Skeletal muscle satellite cell (primary cell): ENCODE data around the gene NLGN2.
A peak's percentile ranks its signal among the peaks of the same experiment; 100 is the strongest.

Source experiments
- H3K27me3 ChIP-seq: 2 replicates; pipeline ENCODE4 v1.7.0; 2013; ENCODE audit warnings: low read length; ENCODE audit not compliant: control insufficient read depth, insufficient read depth
- H3K36me3 ChIP-seq: 2 replicates; pipeline ENCODE4 v1.7.0; 2013; ENCODE audit warnings: mild to moderate bottlenecking, control low read depth, low read length; ENCODE audit not compliant: insufficient read depth
- H3K4me1 ChIP-seq: 2 replicates; pipeline ENCODE4 v1.7.0; 2013; ENCODE audit warnings: low read length; ENCODE audit not compliant: control insufficient read depth, insufficient read depth
- H3K4me2 ChIP-seq: 2 replicates; pipeline ENCODE4 v1.7.0; 2013; ENCODE audit warnings: mild to moderate bottlenecking, low read length
- H3K4me3 ChIP-seq: 2 replicates; pipeline ENCODE4 v1.7.0; 2013; ENCODE audit warnings: low read length
- H3K9ac ChIP-seq: 2 replicates; pipeline ENCODE4 v1.7.0; 2013; ENCODE audit warnings: mild to moderate bottlenecking, low read depth, low read length, moderate library complexity
- H3K9me3 ChIP-seq: replicated peaks from 2 replicates; pipeline ENCODE4 v1.7.0; 2013; ENCODE audit warnings: mild to moderate bottlenecking, control low read depth, low read length

The NLGN2 gene

GRCh38 chr17:7464081-7464480 is 56.4 kb downstream of the NLGN2 start:
- peaks cover 36% of the 10 kb centered on the region for H3K36me3 ChIP-seq
- no peaks in the 10 kb centered on the region for H3K27me3 ChIP-seq
- no peaks in the 10 kb centered on the region for H3K9me3 ChIP-seq
- peaks cover 18% of the 10 kb centered on the region for H3K4me1 ChIP-seq
- no peak overlapping the region for H3K9ac ChIP-seq
- H3K4me2 ChIP-seq, result no peak overlapping the region
- no peak overlapping the region for H3K4me3 ChIP-seq

GRCh38 chr17:7465597-7466275 is 58.1 kb downstream of the NLGN2 start:
- peaks cover 18% of the 10 kb centered on the region for H3K4me1 ChIP-seq
- no peaks in the 10 kb centered on the region for H3K9me3 ChIP-seq
- no peak overlapping the region for H3K4me3 ChIP-seq
- no peaks in the 10 kb centered on the region for H3K27me3 ChIP-seq
- H3K9ac ChIP-seq, result peak overlapping the region; percentile 51
- H3K36me3 ChIP-seq, result peaks cover 36% of the 10 kb centered on the region
- no peak overlapping the region for H3K4me2 ChIP-seq

DNA sequence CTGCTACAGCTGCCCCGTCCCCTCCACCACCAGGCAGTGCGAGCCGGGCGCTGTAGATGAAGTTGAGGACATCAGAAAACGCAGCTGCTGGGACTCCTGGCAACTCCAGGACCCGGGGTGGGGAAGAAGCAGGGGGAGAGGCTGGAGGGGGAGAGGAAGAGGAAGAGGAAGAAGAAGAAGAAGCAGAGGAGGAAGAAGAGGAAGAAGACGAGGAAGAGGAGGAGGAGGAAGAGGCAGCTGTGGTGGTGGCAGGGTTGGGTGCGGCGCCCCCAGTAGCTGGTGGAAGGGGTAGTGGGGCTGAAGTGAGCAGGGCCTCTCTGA is 58.6 kb downstream of the NLGN2 start:
- H3K4me2 ChIP-seq, result peak overlapping the region; percentile 65
- H3K36me3 ChIP-seq, result peaks cover 36% of the 10 kb centered on the region
- H3K27me3 ChIP-seq, result no peaks in the 10 kb centered on the region
- H3K4me1 ChIP-seq, result peaks cover 18% of the 10 kb centered on the region
- no peaks in the 10 kb centered on the region for H3K9me3 ChIP-seq
- peak overlapping the region; percentile 51 for H3K9ac ChIP-seq
- peak overlapping the region; percentile 54 for H3K4me3 ChIP-seq

- Histone ChIP-seq H3K9ac (peak overlapping the region; percentile 51), H3K4me1 (peaks cover 18% of the 10 kb centered on the region), H3K4me2 (peak overlapping the region; percentile 65), H3K4me3 (peak overlapping the region; percentile 54), H3K36me3 (peaks cover 36% of the 10 kb centered on the region), H3K9me3 (no peaks in the 10 kb centered on the region), H3K27me3 (no peaks in the 10 kb centered on the region)
Observed at GRCh38 chr17:7466639-7467341, 59.1 kb downstream of the NLGN2 start.

GRCh38 chr17:7467498-7467897 is 59.9 kb downstream of the NLGN2 start:
- H3K36me3 ChIP-seq, result peaks cover 29% of the 10 kb centered on the region
- no peaks in the 10 kb centered on the region for H3K9me3 ChIP-seq
- no peak overlapping the region for H3K4me2 ChIP-seq
- H3K9ac ChIP-seq, result no peak overlapping the region
- H3K4me1 ChIP-seq, result peaks cover 18% of the 10 kb centered on the region
- no peaks in the 10 kb centered on the region for H3K27me3 ChIP-seq
- no peak overlapping the region for H3K4me3 ChIP-seq

DNA sequence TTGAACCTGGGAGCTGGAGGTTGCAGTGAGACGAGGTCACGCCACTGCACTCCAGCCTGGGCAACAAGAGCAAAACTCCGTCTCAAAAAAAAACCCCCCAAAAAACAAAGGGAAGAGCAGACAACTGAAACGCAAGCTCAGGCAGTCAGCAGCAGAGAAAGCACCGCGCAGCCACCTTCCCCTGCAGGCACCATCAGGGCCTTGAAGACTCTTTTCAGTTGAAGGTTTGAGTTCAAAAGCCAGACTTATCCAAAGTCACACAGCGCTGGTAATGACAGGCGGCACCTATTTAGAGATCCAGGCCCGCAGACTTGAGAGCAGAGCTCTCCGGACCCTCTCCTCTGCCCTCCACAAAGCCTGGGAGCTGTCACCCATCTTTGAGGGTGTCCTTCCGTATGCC is 60.6 kb downstream of the NLGN2 start:
- H3K36me3 ChIP-seq, result peaks cover 21% of the 10 kb centered on the region
- H3K9ac ChIP-seq, result no peak overlapping the region
- H3K27me3 ChIP-seq, result no peaks in the 10 kb centered on the region

GRCh38 chr17:7468804-7469389 is 61.3 kb downstream of the NLGN2 start:
- Histone ChIP-seq H3K9me3 (no peaks in the 10 kb centered on the region), H3K4me1 (peaks cover 18% of the 10 kb centered on the region), H3K36me3 (peaks cover 16% of the 10 kb centered on the region), H3K4me2 (no peak overlapping the region), H3K9ac (no peak overlapping the region), H3K27me3 (no peaks in the 10 kb centered on the region), H3K4me3 (no peak overlapping the region)

More for the DNA sequence above, 60.6 kb downstream of the NLGN2 start:
- H3K4me2 ChIP-seq, result no peak overlapping the region
- H3K4me1 ChIP-seq, result peaks cover 18% of the 10 kb centered on the region
- no peaks in the 10 kb centered on the region for H3K9me3 ChIP-seq
- H3K4me3 ChIP-seq, result no peak overlapping the region
